ENCODE data around the gene RORC.

DNA sequence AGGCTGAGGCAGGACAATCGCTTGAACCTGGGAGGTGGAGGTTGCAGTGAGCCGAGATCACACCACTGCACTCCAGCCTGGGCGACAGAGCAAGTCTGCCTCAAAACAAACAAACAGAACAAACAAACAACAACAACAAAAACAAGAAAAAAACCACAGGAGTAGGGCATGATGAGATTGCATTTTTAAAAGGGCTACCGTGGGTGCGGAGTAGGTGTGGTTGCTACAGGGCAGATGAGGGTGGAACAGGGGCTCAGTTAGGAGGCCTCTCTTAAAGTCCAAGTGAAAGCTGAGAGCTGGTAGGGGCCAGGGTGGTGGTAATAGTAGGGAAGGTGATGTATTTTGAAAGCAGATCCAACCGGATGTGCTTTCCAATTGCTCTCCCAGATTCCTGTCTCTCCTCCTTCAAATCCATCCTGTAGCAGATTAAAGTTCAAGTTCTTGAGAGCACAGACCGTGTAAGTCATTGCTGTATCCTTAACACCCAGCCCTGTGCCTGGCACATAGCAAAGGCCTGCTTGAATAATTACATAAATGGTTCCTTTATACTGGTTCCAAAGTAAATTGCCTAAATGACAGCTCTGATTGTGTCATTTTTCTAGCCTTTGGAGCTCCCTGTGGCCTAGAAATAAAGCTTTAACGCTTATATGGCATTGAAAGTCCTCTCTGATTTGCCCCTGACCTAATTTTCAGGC lies 22.2 kb downstream of the RORC start:
- TF ChIP-seq ISL1 (CRISPR knock-in tag; IDR thresholded peaks at IDR 0.05) (no peak), ZC3H10 (CRISPR knock-in tag; IDR thresholded peaks at IDR 0.05) (no peak), ZNF70 (CRISPR knock-in tag; IDR thresholded peaks at IDR 0.05) (no peak), ZNF8 (CRISPR knock-in tag; IDR thresholded peaks at IDR 0.05) (no peak), ESRRG (CRISPR knock-in tag; IDR thresholded peaks at IDR 0.05) (no peak), TOX (CRISPR knock-in tag; IDR thresholded peaks at IDR 0.05; ENCODE audit: borderline replicate concordance) (no peak), ZFP30 (CRISPR knock-in tag; IDR thresholded peaks at IDR 0.05) (no peak), ZFP3 (CRISPR knock-in tag; IDR thresholded peaks at IDR 0.05) (no peak), TCF4 (CRISPR knock-in tag; IDR thresholded peaks at IDR 0.05; ENCODE audit: borderline replicate concordance) (no peak), ZNF565 (CRISPR knock-in tag; conservative IDR thresholded peaks at IDR 0.05; ENCODE audit: low read depth) (no peak)
- TF ChIP-seq, protein P1, sequence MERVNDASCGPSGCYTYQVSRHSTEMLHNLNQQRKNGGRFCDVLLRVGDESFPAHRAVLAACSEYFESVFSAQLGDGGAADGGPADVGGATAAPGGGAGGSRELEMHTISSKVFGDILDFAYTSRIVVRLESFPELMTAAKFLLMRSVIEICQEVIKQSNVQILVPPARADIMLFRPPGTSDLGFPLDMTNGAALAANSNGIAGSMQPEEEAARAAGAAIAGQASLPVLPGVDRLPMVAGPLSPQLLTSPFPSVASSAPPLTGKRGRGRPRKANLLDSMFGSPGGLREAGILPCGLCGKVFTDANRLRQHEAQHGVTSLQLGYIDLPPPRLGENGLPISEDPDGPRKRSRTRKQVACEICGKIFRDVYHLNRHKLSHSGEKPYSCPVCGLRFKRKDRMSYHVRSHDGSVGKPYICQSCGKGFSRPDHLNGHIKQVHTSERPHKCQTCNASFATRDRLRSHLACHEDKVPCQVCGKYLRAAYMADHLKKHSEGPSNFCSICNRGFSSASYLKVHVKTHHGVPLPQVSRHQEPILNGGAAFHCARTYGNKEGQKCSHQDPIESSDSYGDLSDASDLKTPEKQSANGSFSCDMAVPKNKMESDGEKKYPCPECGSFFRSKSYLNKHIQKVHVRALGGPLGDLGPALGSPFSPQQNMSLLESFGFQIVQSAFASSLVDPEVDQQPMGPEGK (CRISPR knock-in tag; IDR thresholded peaks at IDR 0.05; ENCODE audit: borderline replicate concordance) = no peak
- TF ChIP-seq, protein P2, sequence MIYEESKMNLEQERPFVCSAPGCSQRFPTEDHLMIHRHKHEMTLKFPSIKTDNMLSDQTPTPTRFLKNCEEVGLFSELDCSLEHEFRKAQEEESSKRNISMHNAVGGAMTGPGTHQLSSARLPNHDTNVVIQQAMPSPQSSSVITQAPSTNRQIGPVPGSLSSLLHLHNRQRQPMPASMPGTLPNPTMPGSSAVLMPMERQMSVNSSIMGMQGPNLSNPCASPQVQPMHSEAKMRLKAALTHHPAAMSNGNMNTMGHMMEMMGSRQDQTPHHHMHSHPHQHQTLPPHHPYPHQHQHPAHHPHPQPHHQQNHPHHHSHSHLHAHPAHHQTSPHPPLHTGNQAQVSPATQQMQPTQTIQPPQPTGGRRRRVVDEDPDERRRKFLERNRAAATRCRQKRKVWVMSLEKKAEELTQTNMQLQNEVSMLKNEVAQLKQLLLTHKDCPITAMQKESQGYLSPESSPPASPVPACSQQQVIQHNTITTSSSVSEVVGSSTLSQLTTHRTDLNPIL (CRISPR knock-in tag; IDR thresholded peaks at IDR 0.05; ENCODE audit: low read depth) = no peak
- TF ChIP-seq, protein P3, sequence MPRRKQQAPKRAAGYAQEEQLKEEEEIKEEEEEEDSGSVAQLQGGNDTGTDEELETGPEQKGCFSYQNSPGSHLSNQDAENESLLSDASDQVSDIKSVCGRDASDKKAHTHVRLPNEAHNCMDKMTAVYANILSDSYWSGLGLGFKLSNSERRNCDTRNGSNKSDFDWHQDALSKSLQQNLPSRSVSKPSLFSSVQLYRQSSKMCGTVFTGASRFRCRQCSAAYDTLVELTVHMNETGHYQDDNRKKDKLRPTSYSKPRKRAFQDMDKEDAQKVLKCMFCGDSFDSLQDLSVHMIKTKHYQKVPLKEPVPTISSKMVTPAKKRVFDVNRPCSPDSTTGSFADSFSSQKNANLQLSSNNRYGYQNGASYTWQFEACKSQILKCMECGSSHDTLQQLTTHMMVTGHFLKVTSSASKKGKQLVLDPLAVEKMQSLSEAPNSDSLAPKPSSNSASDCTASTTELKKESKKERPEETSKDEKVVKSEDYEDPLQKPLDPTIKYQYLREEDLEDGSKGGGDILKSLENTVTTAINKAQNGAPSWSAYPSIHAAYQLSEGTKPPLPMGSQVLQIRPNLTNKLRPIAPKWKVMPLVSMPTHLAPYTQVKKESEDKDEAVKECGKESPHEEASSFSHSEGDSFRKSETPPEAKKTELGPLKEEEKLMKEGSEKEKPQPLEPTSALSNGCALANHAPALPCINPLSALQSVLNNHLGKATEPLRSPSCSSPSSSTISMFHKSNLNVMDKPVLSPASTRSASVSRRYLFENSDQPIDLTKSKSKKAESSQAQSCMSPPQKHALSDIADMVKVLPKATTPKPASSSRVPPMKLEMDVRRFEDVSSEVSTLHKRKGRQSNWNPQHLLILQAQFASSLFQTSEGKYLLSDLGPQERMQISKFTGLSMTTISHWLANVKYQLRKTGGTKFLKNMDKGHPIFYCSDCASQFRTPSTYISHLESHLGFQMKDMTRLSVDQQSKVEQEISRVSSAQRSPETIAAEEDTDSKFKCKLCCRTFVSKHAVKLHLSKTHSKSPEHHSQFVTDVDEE (CRISPR knock-in tag; IDR thresholded peaks at IDR 0.05) = no peak

Measured in SK-N-SH treated with all-trans-retinoic acid at 6 μM for 48 hours (cell line).